GM12878 (cell line): ENCODE data around the gene TEX101. TPM values are rescaled to one million over a fixed set of nuclear protein-coding genes. Genes with fewer than 3 reads are reported as not detected.

ENCODE experiments used
- ATAC-seq: fragments of 200-7000 bp; cut with Tn5 transposase; 3 replicates; pipeline ENCODE4 v1.9.1; 2020; ENCODE audit warnings: mild to moderate bottlenecking, moderate library complexity
- BruUV-seq: library from RNA; stranded (reverse); fragments of 400-500 nt; replicated peaks from 2 replicates; lab custom pipeline; 2021; lab: Mats Ljungman, UMichigan
- CTCF ChIA-PET: fragments of 300-600 bp; sonication (Branson Sonifier 250); formaldehyde crosslinking; extraction: SDS; loops from one replicate; lab custom pipeline; 2021; ENCODE audit warnings: inconsistent platforms; lab: Yijun Ruan, JAX
- POLR2A ChIA-PET: fragments of 350-600 bp; formaldehyde crosslinking; extraction: SDS; loops from one replicate; lab custom pipeline; 2021; ENCODE audit warnings: inconsistent platforms; lab: Charles Lee
- RAD21 ChIA-PET: fragments of 300-600 bp; sonication (Branson Sonifier 250); formaldehyde crosslinking; loops from one replicate; lab custom pipeline; 2023; ENCODE audit warnings: antibody characterized with exemption; ENCODE audit not compliant: unreplicated experiment; lab: Charles Lee
- SMC1A ChIA-PET: fragments of 300-600 bp; sonication (Branson Sonifier 250); formaldehyde crosslinking; loops from one replicate; lab custom pipeline; 2023; ENCODE audit not compliant: unreplicated experiment, uncharacterized antibody; lab: Charles Lee
- DNase-seq: peaks from one replicate; pipeline ENCODE4 v3.0.0-alpha.2; 2011; ENCODE audit warnings: low read depth, low spot score
- FAIRE-seq: peaks from 3 replicates; lab custom pipeline; 2011; peaks lifted over from hg19 to GRCh38; lab: Jason Lieb, UNC
- H2AFZ ChIP-seq: 2 replicates; pipeline ENCODE4 v1.6.0; 2011; ENCODE audit warnings: low read depth, low read length, control low read depth; ENCODE audit not compliant: control insufficient read depth
- H3K27ac ChIP-seq: 2 replicates; pipeline ENCODE4 v1.5.1; 2011; ENCODE audit warnings: control low read depth; ENCODE audit not compliant: control insufficient read depth, insufficient read depth
- H3K27me3 ChIP-seq, 2 experiments: replicated peaks in 1 of 2; 2 replicates each; pipeline versions ENCODE4 v1.6.0 to v1.6.1; 2011; ENCODE audit warnings: low read length in 1 of 2; ENCODE audit not compliant: control insufficient read depth in 2 of 2, insufficient read depth in 2 of 2
- H3K36me3 ChIP-seq, 2 experiments: 2 replicates each; pipeline ENCODE4 v1.5.1; 2011; ENCODE audit warnings: low read length in 1 of 2; ENCODE audit not compliant: control insufficient read depth in 2 of 2, insufficient read depth in 2 of 2
- H3K4me1 ChIP-seq: 2 replicates; pipeline ENCODE4 v1.6.1; 2011; ENCODE audit warnings: mild to moderate bottlenecking, low read length, moderate library complexity, mixed read lengths; ENCODE audit not compliant: control insufficient read depth, insufficient read depth
- H3K4me2 ChIP-seq: 2 replicates; pipeline ENCODE4 v1.6.0; 2011; ENCODE audit warnings: control low read depth; ENCODE audit not compliant: control insufficient read depth, insufficient read depth
- H3K4me3 ChIP-seq: fragments of 200-600 bp; sonication (generic); 2 replicates; pipeline ENCODE4 v1.5.1; 2016
- H3K79me2 ChIP-seq: 2 replicates; pipeline ENCODE4 v1.6.0; 2011; ENCODE audit warnings: low read length; ENCODE audit not compliant: control insufficient read depth, insufficient read depth
- H3K9ac ChIP-seq: 2 replicates; pipeline ENCODE4 v1.8.0; 2011; ENCODE audit warnings: low read length, control low read depth, mixed read lengths; ENCODE audit not compliant: control insufficient read depth, insufficient read depth
- H3K9me3 ChIP-seq: replicated peaks from 3 replicates; pipeline ENCODE4 v1.5.1; 2011; ENCODE audit warnings: mild to moderate bottlenecking, low read length; ENCODE audit not compliant: control insufficient read depth, insufficient read depth
- H4K20me1 ChIP-seq: 2 replicates; pipeline ENCODE4 v1.6.0; 2011; ENCODE audit not compliant: control insufficient read depth, insufficient read depth
- ZNF274 ChIP-seq: IDR thresholded peaks from one replicate; pipeline ENCODE4 v1.8.0; 2011; ENCODE audit not compliant: insufficient read length, insufficient read depth
- ZNF592 ChIP-seq: fragments of 450-650 bp; IDR thresholded peaks from 2 replicates; pipeline ENCODE4 v1.6.1; 2017; ENCODE audit warnings: mild to moderate bottlenecking, moderate library complexity
- WGBS: methylation state at CpG from one replicate; pipeline ENCODE4 v1.1.6; 2016; ENCODE audit warnings: low lambda C conversion rate; ENCODE audit not compliant: insufficient replicate concordance, insufficient coverage; ENCODE audit errors: missing lambda C conversion rate; 5-methylcytosine and 5-hydroxymethylcytosine counted together
- in situ Hi-C: fragments of 300-500 bp; cut with MboI; formaldehyde crosslinking; loops from 9 replicates; pipeline ENCODE4 v1.14.3; 2018; ENCODE audit warnings: mixed read lengths
- intact Hi-C: fragments of 100-400 bp; cut with micrococcal nuclease; formaldehyde crosslinking; loops from one replicate; pipeline ENCODE4 v1.14.2; 2022; ENCODE audit not compliant: unreplicated experiment
- polyA plus RNA-seq, 11 experiments: library from polyadenylated mRNA; depleted of rRNA in 4 of 11; unstranded in 6 of 11; stranded (reverse) in 5 of 11; fragments of >200 nt; fragmentation: Nextera tagmentation in 4 of 11; fragmentation: Illumina TruSeq in 1 of 11; extraction: Ambion mirVana in 4 of 11; extraction: Trizol in 1 of 11; gene quantifications; 1 replicate in 1 of 11; 2 replicates in 10 of 11; pipeline versions ENCODE4 v1.2.1 to v1.2.3, GENCODE V29; 2011 to 2016; ENCODE audit warnings: inconsistent platforms in 2 of 11, missing spikeins in 2 of 11, low read depth in 1 of 11
- total RNA-seq, 4 experiments: library from RNA; depleted of rRNA in 3 of 4; stranded (reverse); fragments of >200 nt in 3 of 4; fragmentation: Illumina TruSeq in 1 of 4; extraction: Trizol in 1 of 4; gene quantifications; 2 replicates each; pipeline versions ENCODE4 v1.2.1 to v1.2.3, GENCODE V29; 2013 to 2021

Gene TEX101
- total and polyA plus RNA-seq, 10 of the 15 experiments (the other 5 are each of a cell fraction or from before 2014, with no cell fraction given) = not detected

- H3K4me2 ChIP-seq = no peak overlapping the region
- WGBS = 11% methylated on average over 10 of the region's 10 CpGs
Observed at GRCh38 chr19:43455321-43456113, 40.8 kb downstream of the TEX101 start.

More at GRCh38 chr19:43455321-43456113, 40.8 kb downstream of the TEX101 start:
- ChIA-PET CTCF (interaction anchor here (0.7 to 3.0 kb wide), 5 partner anchors 8 to 139 kb away, joined by 3 to 16 read pairs (median 3); no protein-coding TSS in a partner anchor), RAD21 (no interaction called here), SMC1A (interaction anchor here (0.5 to 0.8 kb wide), 2 partner anchors 65 to 219 kb away, joined by 3 read pairs; no protein-coding TSS in a partner anchor), POLR2A (interaction anchor here (0.5 kb wide), 1 partner anchor 17 kb away, joined by 5 read pairs; no protein-coding TSS in a partner anchor)
- FAIRE-seq (no peak), ATAC-seq (no peak), DNase-seq (no peak)
- no peak overlapping the region for H2AFZ ChIP-seq
- H3K4me1 ChIP-seq = no peaks in the 10 kb centered on the region
- no peaks in the 10 kb centered on the region for H4K20me1 ChIP-seq
- intact Hi-C loops = no loop called here
- H3K4me3 ChIP-seq = no peak overlapping the region
- no peak overlapping the region for H3K27ac ChIP-seq
- H3K9me3 ChIP-seq = no peaks in the 10 kb centered on the region; the same call in 2 of the 3 replicates
- H3K36me3 ChIP-seq = no peaks in the 10 kb centered on the region
- H3K27me3 ChIP-seq = no peaks in the 10 kb centered on the region
- no peak overlapping the region for H3K9ac ChIP-seq
- BruUV-seq = no TSS peak
- no peak for TF ChIP-seq ZNF274
- TF ChIP-seq ZNF592 = no peak
- H3K79me2 ChIP-seq = no peaks in the 10 kb centered on the region
- in situ Hi-C loops = no loop called here
